Hematopoietic multipotent progenitor cell treated with erythropoietin and hydrocortisone succinate and interleukin-3 and kit ligand, for 17 days (in vitro differentiated cells): ENCODE results near the gene FAM222A.

Experiments used
- DNase-seq: peaks from one replicate; pipeline ENCODE4 v3.0.0-alpha.2; 2015; ENCODE audit warnings: low spot score

The FAM222A gene

GRCh38 chr12:109725321-109726105, 11.9 kb downstream of the FAM222A start:
- no peak for DNase-seq

- DNase-seq: no peak
Observed at GRCh38 chr12:109726106-109726497, 12.5 kb downstream of the FAM222A start.

- no peak for DNase-seq
Observed at GRCh38 chr12:109726511-109727038, 12.9 kb downstream of the FAM222A start.

GRCh38 chr12:109727039-109727723, 13.6 kb downstream of the FAM222A start:
- no peak for DNase-seq

- no peak for DNase-seq
Observed at GRCh38 chr12:109727746-109728726, 14.4 kb downstream of the FAM222A start.

- no peak for DNase-seq
Observed at GRCh38 chr12:109728921-109729320, 15.3 kb downstream of the FAM222A start.

GRCh38 chr12:109729371-109729781, 15.8 kb downstream of the FAM222A start:
- DNase-seq: no peak

- no peak for DNase-seq
Observed at GRCh38 chr12:109729801-109730200, 16.2 kb downstream of the FAM222A start.

GRCh38 chr12:109730306-109731145, 16.9 kb downstream of the FAM222A start:
- DNase-seq: no peak

GRCh38 chr12:109731231-109731731, 17.7 kb downstream of the FAM222A start:
- no peak for DNase-seq

- DNase-seq: no peak
Observed at GRCh38 chr12:109731806-109732205, 18.2 kb downstream of the FAM222A start.

- no peak for DNase-seq
Observed at GRCh38 chr12:109732321-109733305, 19.0 kb downstream of the FAM222A start.

- no peak for DNase-seq
Observed at GRCh38 chr12:109734219-109735000, 20.8 kb downstream of the FAM222A start.

- no peak for DNase-seq
Observed at GRCh38 chr12:109735051-109735521, 21.5 kb downstream of the FAM222A start.

- no peak for DNase-seq
Observed at GRCh38 chr12:109735825-109736551, 22.4 kb downstream of the FAM222A start.

GRCh38 chr12:109736552-109737108, 23.0 kb downstream of the FAM222A start:
- no peak for DNase-seq

GRCh38 chr12:109737126-109737525, 23.5 kb downstream of the FAM222A start:
- DNase-seq: no peak

- DNase-seq: no peak
Observed at GRCh38 chr12:109737631-109738030, 24.0 kb downstream of the FAM222A start.
